H1 (cell line): ENCODE results near the gene ATP6V0A1. TPM values are rescaled to one million over a fixed set of nuclear protein-coding genes. Genes with fewer than 3 reads are reported as not detected.

Experiments
- CTCF ChIA-PET: fragments of 300-600 bp; sonication (Branson Sonifier 250); formaldehyde crosslinking; loops from one replicate; lab custom pipeline; 2021; ENCODE audit not compliant: partially characterized antibody; lab: Charles Lee
- POLR2A ChIA-PET: fragments of 300-600 bp; sonication (Branson Sonifier 250); formaldehyde crosslinking; loops from one replicate; lab custom pipeline; 2021; ENCODE audit warnings: inconsistent platforms; ENCODE audit not compliant: partially characterized antibody; lab: Charles Lee
- DNase-seq, 2 experiments: peaks; one replicate each; pipeline versions ENCODE4 v3.0.0 to v3.0.0-alpha.2; 2010 to 2022; ENCODE audit warnings: low spot score in 2 of 2, low read depth in 1 of 2, mixed read lengths in 1 of 2
- FAIRE-seq: peaks from 2 replicates; lab custom pipeline; 2011; peaks lifted over from hg19 to GRCh38; lab: Jason Lieb, UNC
- H2AFZ ChIP-seq: 2 replicates; pipeline ENCODE4 v1.8.1; 2012; ENCODE audit warnings: low read length, inconsistent platforms
- H2AK5ac ChIP-seq: 2 replicates; pipeline ENCODE4 v1.6.1; 2013; ENCODE audit warnings: low read depth, low read length
- H2BK120ac ChIP-seq: replicated peaks from 2 replicates; pipeline ENCODE3; 2013; ENCODE audit warnings: low read depth, low read length, inconsistent platforms
- H2BK12ac ChIP-seq: 2 replicates; pipeline ENCODE4 v1.6.1; 2013; ENCODE audit warnings: low read depth, low read length
- H2BK15ac ChIP-seq: 2 replicates; pipeline ENCODE4 v1.6.1; 2013; ENCODE audit warnings: low read length
- H2BK20ac ChIP-seq: 2 replicates; pipeline ENCODE4 v1.6.1; 2013; ENCODE audit warnings: low read length
- H2BK5ac ChIP-seq: 2 replicates; pipeline ENCODE4 v1.6.1; 2013; ENCODE audit warnings: low read depth, low read length
- H3K14ac ChIP-seq: 2 replicates; pipeline ENCODE4 v1.6.1; 2013; ENCODE audit warnings: inconsistent platforms; ENCODE audit not compliant: insufficient read length
- H3K18ac ChIP-seq: 2 replicates; pipeline ENCODE4 v1.6.1; 2013; ENCODE audit warnings: low read length; ENCODE audit errors: extremely low read depth
- H3K23ac ChIP-seq: 2 replicates; pipeline ENCODE4 v1.6.1; 2013; ENCODE audit warnings: inconsistent platforms; ENCODE audit not compliant: insufficient read length
- H3K23me2 ChIP-seq: 2 replicates; pipeline ENCODE4 v1.6.1; 2013; ENCODE audit warnings: low read depth, low read length
- H3K27ac ChIP-seq: 2 replicates; pipeline ENCODE4 v1.6.1; 2011; ENCODE audit warnings: low read depth, low read length, inconsistent platforms
- H3K27me3 ChIP-seq, 4 experiments: replicated peaks in 1 of 4; 1 replicate in 1 of 4; 2 replicates in 3 of 4; pipeline versions ENCODE4 v1.6.1 to v1.8.1; 2011 to 2013; ENCODE audit warnings: low read length in 3 of 4, mild to moderate bottlenecking in 3 of 4, inconsistent platforms in 2 of 4, mixed read lengths in 2 of 4, moderate library complexity in 1 of 4; ENCODE audit not compliant: control insufficient read depth in 3 of 4, insufficient read depth in 3 of 4; ENCODE audit errors: extremely low read depth in 1 of 4
- H3K36me3 ChIP-seq, 4 experiments: 2 replicates each; pipeline versions ENCODE4 v1.6.1 to v1.8.1; 2011 to 2013; ENCODE audit warnings: mild to moderate bottlenecking in 4 of 4, low read length in 3 of 4, moderate library complexity in 2 of 4, control low read depth in 1 of 4, inconsistent platforms in 1 of 4; ENCODE audit not compliant: insufficient read depth in 4 of 4, control insufficient read depth in 2 of 4
- H3K4ac ChIP-seq: replicated peaks from 2 replicates; pipeline ENCODE3; 2013; ENCODE audit warnings: low read length, low read depth, mixed read lengths, inconsistent platforms; ENCODE audit not compliant: insufficient read length
- H3K4me1 ChIP-seq, 4 experiments: replicated peaks in 1 of 4; 1 replicate in 1 of 4; 2 replicates in 3 of 4; pipeline versions ENCODE4 v1.6.1 to v1.8.1; 2011 to 2013; ENCODE audit warnings: low read length in 3 of 4, inconsistent platforms in 2 of 4, mixed read lengths in 1 of 4; ENCODE audit not compliant: insufficient read depth in 4 of 4, control insufficient read depth in 3 of 4
- H3K4me2 ChIP-seq, 2 experiments: 2 replicates each; pipeline versions ENCODE4 v1.6.1 to v1.8.1; 2011 to 2013; ENCODE audit warnings: low read depth in 2 of 2, low read length in 2 of 2, control low read depth in 1 of 2, inconsistent platforms in 1 of 2, mild to moderate bottlenecking in 1 of 2; ENCODE audit not compliant: insufficient read depth in 1 of 2
- H3K4me3 ChIP-seq, 4 experiments: fragments of 200-600, 300-600 bp in 1 of 4; sonication (generic), shearing (Covaris generic), sonication (Bioruptor Twin) in 1 of 4; 2 replicates each; pipeline versions ENCODE4 v1.5.1 to v1.8.1; 2011 to 2016; ENCODE audit warnings: low read length in 4 of 4, low read depth in 3 of 4, control low read depth in 2 of 4, inconsistent platforms in 2 of 4, mild to moderate bottlenecking in 2 of 4, mixed read lengths in 1 of 4, moderate library complexity in 1 of 4; ENCODE audit not compliant: insufficient read depth in 2 of 4; ENCODE audit errors: extremely low read depth in 1 of 4
- H3K56ac ChIP-seq: replicated peaks from 2 replicates; pipeline ENCODE3; 2013; ENCODE audit warnings: low read depth, mild to moderate bottlenecking, mixed read lengths, low read length, inconsistent platforms; ENCODE audit not compliant: insufficient read length
- H3K79me1 ChIP-seq: 2 replicates; pipeline ENCODE4 v1.6.1; 2013; ENCODE audit warnings: low read depth, low read length, control low read depth
- H3K79me2 ChIP-seq, 2 experiments: 2 replicates each; pipeline versions ENCODE4 v1.6.1 to v1.8.1; 2012 to 2013; ENCODE audit warnings: low read length in 2 of 2, mild to moderate bottlenecking in 2 of 2, inconsistent platforms in 1 of 2; ENCODE audit not compliant: insufficient read depth in 2 of 2, control insufficient read depth in 1 of 2
- H3K9ac ChIP-seq, 4 experiments: replicated peaks in 1 of 4; 1 replicate in 1 of 4; 2 replicates in 3 of 4; pipeline versions ENCODE4 v1.6.1 to v1.8.1; 2011 to 2013; ENCODE audit warnings: low read depth in 3 of 4, low read length in 3 of 4, control low read depth in 2 of 4, mild to moderate bottlenecking in 2 of 4, moderate library complexity in 2 of 4, inconsistent platforms in 1 of 4; ENCODE audit errors: extremely low read depth in 1 of 4
- H3K9me3 ChIP-seq, 2 experiments: 2 replicates each; pipeline versions ENCODE4 v1.6.1 to v1.8.1; 2012 to 2013; ENCODE audit warnings: mild to moderate bottlenecking in 2 of 2, moderate library complexity in 2 of 2, control low read depth in 1 of 2, inconsistent platforms in 1 of 2, low read depth in 1 of 2, low read length in 1 of 2, mixed read lengths in 1 of 2; ENCODE audit not compliant: insufficient read depth in 2 of 2
- H4K20me1 ChIP-seq, 2 experiments: replicated peaks in 1 of 2; 2 replicates each; pipeline versions ENCODE3 to v1.8.1; 2011 to 2013; ENCODE audit warnings: inconsistent platforms in 2 of 2, low read length in 2 of 2, mild to moderate bottlenecking in 1 of 2; ENCODE audit not compliant: insufficient read depth in 2 of 2, control insufficient read depth in 1 of 2
- H4K5ac ChIP-seq: 2 replicates; pipeline ENCODE4 v1.6.1; 2013; ENCODE audit warnings: low read length, low read depth, mixed read lengths, inconsistent platforms; ENCODE audit not compliant: insufficient read length
- H4K8ac ChIP-seq: 2 replicates; pipeline ENCODE4 v1.8.0; 2013; ENCODE audit warnings: mild to moderate bottlenecking, moderate library complexity, low read length, inconsistent platforms; ENCODE audit not compliant: insufficient read depth; ENCODE audit errors: extremely low read depth
- H4K91ac ChIP-seq: replicated peaks from 2 replicates; pipeline ENCODE3; 2013; ENCODE audit warnings: low read length, mixed read lengths, inconsistent platforms; ENCODE audit not compliant: insufficient read length
- BCL11A ChIP-seq, 2 experiments: IDR thresholded peaks; one replicate each; pipeline ENCODE4 v1.6.1; 2011; ENCODE audit warnings: low read depth in 2 of 2, low read length in 2 of 2, mild to moderate bottlenecking in 2 of 2
- RXRA ChIP-seq: IDR thresholded peaks from 2 replicates; pipeline ENCODE4 v1.6.1; 2011; ENCODE audit warnings: low read depth, mild to moderate bottlenecking, low read length, moderate library complexity; ENCODE audit not compliant: insufficient read depth
- ZNF274 ChIP-seq: IDR thresholded peaks from 2 replicates; pipeline ENCODE4 v1.7.0; 2012; ENCODE audit warnings: low read length, borderline replicate concordance; ENCODE audit errors: extremely low read depth
- WGBS, 2 experiments: shearing (Covaris generic) in 1 of 2; methylation state at CpG; one replicate each; pipeline versions ENCODE4 v1.1.6 to v1.1.7; 2013 to 2015; ENCODE audit warnings: low lambda C conversion rate in 2 of 2, mixed read lengths in 2 of 2, inconsistent platforms in 1 of 2, low coverage in 1 of 2, missing lambda C conversion rate in 1 of 2; ENCODE audit not compliant: insufficient replicate concordance in 2 of 2, insufficient coverage in 1 of 2, insufficient read length in 1 of 2; ENCODE audit errors: extremely low coverage in 1 of 2, missing lambda C conversion rate in 1 of 2; 5-methylcytosine and 5-hydroxymethylcytosine counted together
- polyA plus RNA-seq, 7 experiments: library from polyadenylated mRNA; depleted of rRNA in 3 of 7; stranded (reverse) in 5 of 7; unstranded in 2 of 7; fragments of >200 nt in 5 of 7; fragments of 200-250 nt in 2 of 7; gene quantifications; 1 replicate in 5 of 7; 2 replicates in 1 of 7; 4 replicates in 1 of 7; pipeline versions ENCODE4 v1.2.1 to v1.2.3, GENCODE V29; 2011 to 2013; ENCODE audit warnings: missing spikeins in 2 of 7, mixed read lengths in 2 of 7
- total RNA-seq: library from RNA; stranded (reverse); fragmentation: NEBNext Ultra II Directional; extraction: Animal tissue kit (Norgen Biotek cat#: 25700); gene quantifications from 2 replicates; pipeline ENCODE4 v1.2.1, GENCODE V29; 2021

The ATP6V0A1 gene
- total and polyA plus RNA-seq, 2 of the 8 experiments (the other 6 are each of a cell fraction or from before 2014, with no cell fraction given), result 55.3 to 63.4 TPM

- Histone ChIP-seq H3K79me1 (no peaks in the 10 kb centered on the region), H2AFZ (no peak overlapping the region), H4K20me1 (peaks cover 2 to 7% of the 10 kb centered on the region in 2 experiments), H3K14ac (no peak overlapping the region), H4K5ac (no peak overlapping the region), H3K79me2 (no peaks in the 10 kb centered on the region), H2BK20ac (no peak overlapping the region), H3K27ac (no peak overlapping the region), H2AK5ac (no peak overlapping the region), H3K9me3 (no peaks in the 10 kb centered on the region), H3K4me1 (peaks cover 6 to 18% (median 15%) of the 10 kb centered on the region in 4 experiments), H3K4me2 (no peak overlapping the region), H2BK15ac (no peak overlapping the region), H3K4me3 (no peak overlapping the region), H2BK5ac (no peak overlapping the region), H3K27me3 (no peaks in the 10 kb centered on the region; a peak in 3 of 7 replicates), H3K23me2 (no peaks in the 10 kb centered on the region), H3K36me3 (peaks cover 3 to 9% (median 5%) of the 10 kb centered on the region in 4 experiments; a peak in 5 of 8 replicates), H4K91ac (no peak overlapping the region), H2BK12ac (no peak overlapping the region), H2BK120ac (no peak overlapping the region), H3K56ac (no peak overlapping the region), H3K4ac (no peak overlapping the region), H4K8ac (no peak overlapping the region; the same call in 1 of the 2 replicates), H3K23ac (no peak overlapping the region), H3K9ac (no peak overlapping the region), H3K18ac (no peak overlapping the region)
- FAIRE-seq, result no peak
- POLR2A ChIA-PET, result interaction anchor here (0.9 kb wide), 1 partner anchor 15 kb away, joined by 3 read pairs; no protein-coding TSS in a partner anchor
- 83% methylated on average over 9 of the region's 9 CpGs; no CpG with 5 or more reads in 1 of the 2 experiments for WGBS, 2 experiments
- DNase-seq, result no peak
- CTCF ChIA-PET, result interaction anchor here (2.0 kb wide), 1 partner anchor 81 kb away, joined by 5 read pairs; no protein-coding TSS in a partner anchor
- TF ChIP-seq ZNF274, result no peak
- TF ChIP-seq BCL11A (IDR thresholded peaks at IDR 0.05; ENCODE audit: low read depth in 2 of 2, low read length in 2 of 2), result no peak
- no peak for TF ChIP-seq RXRA
These were observed 63.6 kb downstream of the ATP6V0A1 start for GRCh38 chr17:42522263-42522790.
